Spleen (tissue), 11 donors: ENCODE measurements around the gene RASSF4. TPM values are rescaled to one million over a fixed set of nuclear protein-coding genes. Genes with fewer than 3 reads are reported as not detected.

Source experiments
- DNase-seq: peaks from one replicate; pipeline ENCODE4 v3.0.0-alpha.2; 2020
- H3K27ac ChIP-seq, 8 donors: fragments of 200-600 bp; sonication (generic) in 7 of 8; 1 replicate in 4 of 8; 2 replicates in 4 of 8; pipeline versions ENCODE4 v1.5.0 to v1.8.0; 2016 to 2021; ENCODE audit warnings: inconsistent platforms in 4 of 8, mild to moderate bottlenecking in 4 of 8, moderate library complexity in 1 of 8
- H3K27me3 ChIP-seq, 7 donors: fragments of 200-600 bp; sonication (generic) in 6 of 7; replicated peaks in 1 of 7; 1 replicate in 4 of 7; 2 replicates in 3 of 7; pipeline versions ENCODE4 v1.5.0 to v1.8.0; 2016 to 2021; ENCODE audit warnings: inconsistent platforms in 3 of 7, mild to moderate bottlenecking in 1 of 7
- H3K36me3 ChIP-seq, 6 donors: fragments of 200-600 bp; sonication (generic) in 5 of 6; 1 replicate in 4 of 6; 2 replicates in 2 of 6; pipeline versions ENCODE4 v1.5.0 to v1.8.0; 2016 to 2021; ENCODE audit warnings: inconsistent platforms in 2 of 6
- H3K4me1 ChIP-seq, 6 donors: fragments of 200-600 bp; sonication (generic) in 5 of 6; 1 replicate in 3 of 6; 2 replicates in 3 of 6; pipeline versions ENCODE4 v1.5.0 to v1.8.0; 2016 to 2021; ENCODE audit warnings: inconsistent platforms in 3 of 6
- H3K4me3 ChIP-seq, 8 donors: fragments of 200-600 bp; sonication (generic) in 7 of 8; 1 replicate in 4 of 8; 2 replicates in 4 of 8; pipeline versions ENCODE4 v1.5.0 to v1.8.0; 2016 to 2021; ENCODE audit warnings: inconsistent platforms in 4 of 8, mild to moderate bottlenecking in 4 of 8, moderate library complexity in 2 of 8
- H3K9me3 ChIP-seq, 8 donors: fragments of 200-600 bp; sonication (generic) in 7 of 8; 1 replicate in 4 of 8; 2 replicates in 4 of 8; pipeline versions ENCODE4 v1.5.0 to v1.8.0; 2016 to 2021; ENCODE audit warnings: inconsistent platforms in 4 of 8
- POLR2A ChIP-seq, 3 donors: fragments of 450-650 bp; IDR thresholded peaks; one replicate each; pipeline ENCODE4 v1.5.1; 2017; ENCODE audit warnings: antibody characterized with exemption in 3 of 3, mild to moderate bottlenecking in 1 of 3
- POLR2AphosphoS5 ChIP-seq, 3 donors: sonication (generic); formaldehyde crosslinking; IDR thresholded peaks; one replicate each; pipeline ENCODE4 v1.5.1; 2017; ENCODE audit warnings: antibody characterized with exemption in 3 of 3
- WGBS, 5 donors: extraction: QIAGEN DNeasy Blood & Tissue Kit in 3 of 5; methylation state at CpG; one replicate each; pipeline versions ENCODE4 v1.1.5 to v1.1.7; 2013 to 2018; 5-methylcytosine and 5-hydroxymethylcytosine counted together
- intact Hi-C: fragments of 100-400 bp; cut with DNase I; formaldehyde crosslinking; loops from one replicate; pipeline ENCODE4 v1.15.0; 2023; ENCODE audit warnings: low total_unique reads
- polyA plus RNA-seq, 3 donors: library from polyadenylated mRNA; stranded (reverse); fragments of 200-250 nt; gene quantifications; one replicate each; pipeline ENCODE4 v1.2.1, GENCODE V29; 2013
- total RNA-seq, 7 donors: library from RNA; depleted of rRNA in 3 of 7; stranded (reverse); fragments of >200 nt in 3 of 7; fragmentation: NEBNext Ultra II Directional in 4 of 7; extraction: Animal tissue kit (Norgen Biotek cat#: 25700) in 4 of 7; gene quantifications; one replicate each; pipeline versions ENCODE4 v1.1.0 to v1.2.1, GENCODE V29; 2016 to 2021
- TF ChIP-seq, protein P1 (sequence below), 11 experiments: fragments of 200-600 bp in 7 of 11; fragments of 450-650 bp in 4 of 11; sonication (generic) in 4 of 11; IDR thresholded peaks in 8 of 11; conservative IDR thresholded peaks in 3 of 11; 1 replicate in 7 of 11; 2 replicates in 4 of 11; pipeline versions ENCODE4 v1.4.0 to v1.8.0; 2016 to 2021; ENCODE audit warnings: antibody characterized with exemption in 11 of 11, inconsistent platforms in 4 of 11, mild to moderate bottlenecking in 1 of 11
- donor health status: healthy with polysubstance abuse.
- donor health status: DM: no; HTN: no; CAD: no; lungs with moderate emphysema.
- donor health status: DM: no; HTN: no; CAD: no.
- donor health status: Bipolar disorder and iron deficiency.
- donor health status: healthy.
- donor health status: DM: no; HTN: no; CAD: no.
- donor health status: DM: yes; HTN: yes; CAD: no.

The RASSF4 gene
- total and polyA plus RNA-seq, 10 donors: 36.7 to 96.2 (median 73.5) TPM

DNA sequence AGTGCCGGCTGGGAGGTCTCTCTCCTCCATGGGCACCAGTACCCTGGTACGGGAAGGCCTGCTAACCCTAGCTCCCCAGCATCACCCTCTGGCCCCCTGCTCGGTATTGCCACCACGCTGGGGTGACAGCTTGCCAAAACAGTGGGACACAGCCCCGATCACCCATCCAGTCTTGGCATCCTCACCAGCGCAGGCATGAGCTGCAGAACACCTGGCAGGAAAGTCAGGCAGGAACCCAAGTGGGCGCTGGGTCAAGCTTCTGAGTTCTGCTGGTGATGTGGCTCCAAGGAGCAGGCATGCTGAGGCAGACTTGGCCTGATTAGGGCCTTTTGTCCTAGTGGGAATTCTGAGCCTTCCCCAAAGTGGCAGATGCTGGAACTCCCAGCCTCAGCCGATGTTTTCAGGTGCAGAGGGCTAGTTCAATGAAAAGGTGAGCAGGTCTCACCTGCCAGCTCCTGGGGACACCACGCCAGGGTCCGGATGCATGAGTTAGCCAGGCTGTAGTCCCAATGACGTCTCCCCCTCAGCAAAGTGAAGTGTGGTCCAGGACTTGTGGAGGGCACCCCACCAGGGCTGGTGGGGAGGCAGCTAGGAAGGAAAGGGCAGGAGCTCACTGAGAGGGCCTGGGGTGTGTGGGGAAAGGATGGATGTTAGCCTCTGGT is 32.6 kb downstream of the RASSF4 start:
- TF ChIP-seq POLR2AphosphoS5 (IDR thresholded peaks at IDR 0.05) (peak in 1 of 3 donors; percentile 23), POLR2A (IDR thresholded peaks at IDR 0.05) (no peak)
- Histone ChIP-seq H3K27ac (no peak overlapping the region), H3K27me3 (no peaks in the 10 kb centered on the region), H3K4me1 (peaks cover 0 to 37% (median 18%) of the 10 kb centered on the region in 6 donors), H3K9me3 (no peaks in the 10 kb centered on the region), H3K36me3 (peaks cover 0 to 66% (median 10%) of the 10 kb centered on the region in 6 donors), H3K4me3 (no peak overlapping the region)
- WGBS, 5 donors: 89 to 97% (median 91%) methylated on average over 7 to 11 of the region's 11 CpGs
- intact Hi-C loops: no loop called here
- no peak for DNase-seq

- H3K27me3 ChIP-seq: no peaks in the 10 kb centered on the region
- H3K9me3 ChIP-seq: no peaks in the 10 kb centered on the region
- H3K36me3 ChIP-seq: peaks cover 0 to 63% (median 10%) of the 10 kb centered on the region in 6 donors
- WGBS, 5 donors: 86 to 96% (median 92%) methylated on average over 6 to 8 of the region's 8 CpGs
- no peak overlapping the region for H3K4me3 ChIP-seq
- peak overlapping the region in 2 of 8 donors; percentile 3 to 50 for H3K27ac ChIP-seq
- TF ChIP-seq, protein P1, sequence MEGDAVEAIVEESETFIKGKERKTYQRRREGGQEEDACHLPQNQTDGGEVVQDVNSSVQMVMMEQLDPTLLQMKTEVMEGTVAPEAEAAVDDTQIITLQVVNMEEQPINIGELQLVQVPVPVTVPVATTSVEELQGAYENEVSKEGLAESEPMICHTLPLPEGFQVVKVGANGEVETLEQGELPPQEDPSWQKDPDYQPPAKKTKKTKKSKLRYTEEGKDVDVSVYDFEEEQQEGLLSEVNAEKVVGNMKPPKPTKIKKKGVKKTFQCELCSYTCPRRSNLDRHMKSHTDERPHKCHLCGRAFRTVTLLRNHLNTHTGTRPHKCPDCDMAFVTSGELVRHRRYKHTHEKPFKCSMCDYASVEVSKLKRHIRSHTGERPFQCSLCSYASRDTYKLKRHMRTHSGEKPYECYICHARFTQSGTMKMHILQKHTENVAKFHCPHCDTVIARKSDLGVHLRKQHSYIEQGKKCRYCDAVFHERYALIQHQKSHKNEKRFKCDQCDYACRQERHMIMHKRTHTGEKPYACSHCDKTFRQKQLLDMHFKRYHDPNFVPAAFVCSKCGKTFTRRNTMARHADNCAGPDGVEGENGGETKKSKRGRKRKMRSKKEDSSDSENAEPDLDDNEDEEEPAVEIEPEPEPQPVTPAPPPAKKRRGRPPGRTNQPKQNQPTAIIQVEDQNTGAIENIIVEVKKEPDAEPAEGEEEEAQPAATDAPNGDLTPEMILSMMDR (IDR thresholded peaks at IDR 0.05 in 8 of 11, conservative IDR thresholded peaks at IDR 0.05 in 3 of 11): no peak
- no peak for TF ChIP-seq POLR2A (IDR thresholded peaks at IDR 0.05)
- DNase-seq: no peak
- H3K4me1 ChIP-seq: peaks cover 0 to 43% (median 19%) of the 10 kb centered on the region in 6 donors
- intact Hi-C loops: no loop called here
These were observed 33.2 kb downstream of the RASSF4 start for GRCh38 chr10:44992732-44993225.

- Histone ChIP-seq H3K9me3 (no peaks in the 10 kb centered on the region), H3K4me3 (no peak overlapping the region), H3K36me3 (peaks cover 0 to 57% (median 10%) of the 10 kb centered on the region in 6 donors), H3K27ac (peak overlapping the region in 3 of 8 donors; percentile 3 to 50 (median 31)), H3K27me3 (no peaks in the 10 kb centered on the region), H3K4me1 (peaks cover 0 to 43% (median 19%) of the 10 kb centered on the region in 6 donors)
- peak in 1 of 3 donors; percentile 27 for TF ChIP-seq POLR2AphosphoS5 (IDR thresholded peaks at IDR 0.05)
- TF ChIP-seq, protein P1 (IDR thresholded peaks at IDR 0.05 in 8 of 11, conservative IDR thresholded peaks at IDR 0.05 in 3 of 11): no peak
- no peak for TF ChIP-seq POLR2A (IDR thresholded peaks at IDR 0.05)
- 88 to 96% (median 94%) methylated on average over 4 to 14 of the region's 14 CpGs for WGBS, 5 donors
- intact Hi-C loops: no loop called here
- no peak for DNase-seq
These were observed 33.8 kb downstream of the RASSF4 start for GRCh38 chr10:44993226-44993921.

DNA sequence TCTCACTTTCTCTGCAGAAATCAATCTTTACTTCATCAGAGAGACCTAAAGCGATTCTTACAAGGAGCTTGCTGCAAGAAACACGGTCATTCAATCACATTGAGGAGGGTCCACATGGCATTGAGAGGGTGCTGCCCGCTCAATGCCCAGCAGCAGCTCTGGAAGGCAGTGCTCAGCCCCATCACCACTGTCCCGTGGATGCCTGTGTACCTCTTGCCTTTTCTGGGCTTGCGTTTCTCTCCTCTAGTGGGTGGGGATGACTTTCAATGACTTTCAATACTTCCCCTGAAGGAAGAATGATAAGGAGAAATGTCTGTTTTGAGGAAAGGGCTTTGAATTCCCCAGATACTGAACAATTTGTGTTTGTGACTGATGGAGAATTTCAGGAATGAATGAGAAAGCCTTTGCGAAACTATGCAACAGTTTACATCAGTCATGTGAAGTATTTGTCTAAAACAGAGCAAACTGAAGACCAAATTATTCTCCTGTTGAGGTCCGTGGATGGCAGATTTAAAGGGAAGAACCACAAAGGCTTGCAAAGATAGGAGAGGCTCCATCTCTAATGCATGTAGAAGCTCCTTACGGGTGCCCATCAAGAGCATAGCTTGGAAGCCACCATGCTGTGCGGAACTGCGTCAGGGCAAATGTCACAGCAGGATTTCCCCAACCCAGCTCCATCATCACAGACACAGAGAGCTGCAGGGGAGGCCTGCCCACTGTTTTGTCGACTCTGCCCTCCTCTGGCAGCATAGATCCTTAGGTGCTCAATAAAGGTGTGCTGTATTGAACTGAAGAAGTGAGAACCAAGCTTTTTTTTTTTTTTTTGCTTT is 34.5 kb downstream of the RASSF4 start:
- H3K27me3 ChIP-seq: no peaks in the 10 kb centered on the region
- peaks cover 0 to 43% (median 19%) of the 10 kb centered on the region in 6 donors for H3K4me1 ChIP-seq
- H3K4me3 ChIP-seq: no peak overlapping the region
- intact Hi-C loops: no loop called here
- H3K36me3 ChIP-seq: peaks cover 0 to 49% (median 8%) of the 10 kb centered on the region in 6 donors
- no peaks in the 10 kb centered on the region for H3K9me3 ChIP-seq
- DNase-seq: no peak
- peak overlapping the region in 3 of 8 donors; percentile 3 to 64 (median 61) for H3K27ac ChIP-seq
- 82 to 90% (median 84%) methylated on average over 11 of the region's 11 CpGs for WGBS, 5 donors
- TF ChIP-seq POLR2AphosphoS5 (IDR thresholded peaks at IDR 0.05) (no peak), POLR2A (IDR thresholded peaks at IDR 0.05) (no peak)
- TF ChIP-seq, protein P1 (IDR thresholded peaks at IDR 0.05 in 8 of 11, conservative IDR thresholded peaks at IDR 0.05 in 3 of 11): no peak
